ENCODE results near the gene HOMER1.

GRCh38 chr5:79420248-79420647, 93.7 kb downstream of the HOMER1 start:
- TF ChIP-seq MAFF (IDR thresholded peaks at IDR 0.05; ENCODE audit: low read length) (no peak), CREB1 (IDR thresholded peaks at IDR 0.05) (no peak), CREB1 (CRISPR knock-in tag; IDR thresholded peaks at IDR 0.05) (no peak), BDP1 (IDR thresholded peaks at IDR 0.05; ENCODE audit: insufficient read depth, insufficient read length) (no peak), TBL1XR1 (IDR thresholded peaks at IDR 0.05; ENCODE audit: low read length in 2 of 2) (no peak), EZH2 (IDR thresholded peaks at IDR 0.05; ENCODE audit: borderline replicate concordance, low read depth, low read length) (no peak)
